Measurements from ENCODE around the gene PRKCH.

PRKCH gene

DNA sequence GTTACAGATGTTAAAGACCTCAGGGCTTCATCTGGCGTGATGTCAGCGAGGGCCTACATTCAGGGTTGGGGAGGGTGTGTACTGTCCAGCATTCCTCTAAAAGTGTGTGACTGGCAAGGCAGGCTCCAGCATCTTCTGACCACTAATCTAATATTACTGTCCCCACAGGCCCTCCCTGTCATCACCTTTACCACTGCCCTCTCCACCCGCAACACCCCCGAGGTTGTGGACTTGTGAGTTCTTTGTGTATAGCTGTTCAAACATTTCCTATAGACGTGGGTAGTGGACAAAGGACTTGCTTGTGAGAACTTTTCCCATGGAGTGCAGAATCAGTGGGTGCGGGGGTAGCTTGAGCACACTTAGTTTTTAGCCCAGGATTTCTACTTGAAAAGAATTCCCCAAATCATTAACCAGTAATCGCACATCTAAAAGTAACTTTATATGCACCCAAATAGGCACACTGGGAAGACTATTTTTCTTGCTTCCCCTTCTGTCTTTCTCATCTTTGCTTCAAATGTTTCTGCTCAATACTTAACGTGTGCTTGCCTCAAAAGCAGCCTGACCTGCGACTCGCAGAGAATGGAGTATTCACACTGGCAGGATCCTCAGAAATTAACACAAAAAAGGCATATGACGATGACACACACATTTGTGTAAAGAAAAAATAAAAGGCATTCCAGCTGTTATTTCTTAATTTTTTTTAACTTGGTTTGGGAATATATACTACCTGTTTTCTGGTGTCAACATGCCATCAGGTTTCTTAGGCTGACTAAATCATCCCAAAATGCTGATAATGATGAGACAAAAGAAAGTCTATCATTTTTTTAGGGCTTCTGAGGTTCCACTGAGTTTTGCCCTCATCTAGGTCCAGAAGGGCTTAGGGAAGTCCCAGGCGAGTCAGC is 215.5 kb downstream of the PRKCH start:
- no peak for DNase-seq (ENCODE audit: low read depth)
- H3K4me3 ChIP-seq (ENCODE audit: low read depth, low read length): no peak overlapping the region
- TF ChIP-seq POLR2A (IDR thresholded peaks at IDR 0.05; ENCODE audit: extremely low read depth, insufficient read length) (no peak), MYC (IDR thresholded peaks at IDR 0.05; ENCODE audit: low read depth, low read length) (no peak)
- TF ChIP-seq, protein P1, sequence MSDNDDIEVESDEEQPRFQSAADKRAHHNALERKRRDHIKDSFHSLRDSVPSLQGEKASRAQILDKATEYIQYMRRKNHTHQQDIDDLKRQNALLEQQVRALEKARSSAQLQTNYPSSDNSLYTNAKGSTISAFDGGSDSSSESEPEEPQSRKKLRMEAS (IDR thresholded peaks at IDR 0.05; ENCODE audit: low read depth, low read length): no peak
- TF ChIP-seq, protein P2, sequence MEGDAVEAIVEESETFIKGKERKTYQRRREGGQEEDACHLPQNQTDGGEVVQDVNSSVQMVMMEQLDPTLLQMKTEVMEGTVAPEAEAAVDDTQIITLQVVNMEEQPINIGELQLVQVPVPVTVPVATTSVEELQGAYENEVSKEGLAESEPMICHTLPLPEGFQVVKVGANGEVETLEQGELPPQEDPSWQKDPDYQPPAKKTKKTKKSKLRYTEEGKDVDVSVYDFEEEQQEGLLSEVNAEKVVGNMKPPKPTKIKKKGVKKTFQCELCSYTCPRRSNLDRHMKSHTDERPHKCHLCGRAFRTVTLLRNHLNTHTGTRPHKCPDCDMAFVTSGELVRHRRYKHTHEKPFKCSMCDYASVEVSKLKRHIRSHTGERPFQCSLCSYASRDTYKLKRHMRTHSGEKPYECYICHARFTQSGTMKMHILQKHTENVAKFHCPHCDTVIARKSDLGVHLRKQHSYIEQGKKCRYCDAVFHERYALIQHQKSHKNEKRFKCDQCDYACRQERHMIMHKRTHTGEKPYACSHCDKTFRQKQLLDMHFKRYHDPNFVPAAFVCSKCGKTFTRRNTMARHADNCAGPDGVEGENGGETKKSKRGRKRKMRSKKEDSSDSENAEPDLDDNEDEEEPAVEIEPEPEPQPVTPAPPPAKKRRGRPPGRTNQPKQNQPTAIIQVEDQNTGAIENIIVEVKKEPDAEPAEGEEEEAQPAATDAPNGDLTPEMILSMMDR (IDR thresholded peaks at IDR 0.05; ENCODE audit: low read depth, low read length): no peak

GRCh38 chr14:61537563-61538463 is 216.4 kb downstream of the PRKCH start:
- no peak overlapping the region for H3K4me3 ChIP-seq (ENCODE audit: low read depth, low read length)
- TF ChIP-seq MYC (IDR thresholded peaks at IDR 0.05; ENCODE audit: low read depth, low read length) (no peak), POLR2A (IDR thresholded peaks at IDR 0.05; ENCODE audit: extremely low read depth, insufficient read length) (no peak)
- TF ChIP-seq, protein P2 (IDR thresholded peaks at IDR 0.05; ENCODE audit: low read depth, low read length): no peak
- TF ChIP-seq, protein P1 (IDR thresholded peaks at IDR 0.05; ENCODE audit: low read depth, low read length): no peak
- DNase-seq (ENCODE audit: low read depth): peak; percentile 30

GRCh38 chr14:61538464-61539022 is 217.2 kb downstream of the PRKCH start:
- no peak for DNase-seq (ENCODE audit: low read depth)
- no peak overlapping the region for H3K4me3 ChIP-seq (ENCODE audit: low read depth, low read length)
- TF ChIP-seq MYC (IDR thresholded peaks at IDR 0.05; ENCODE audit: low read depth, low read length): no peak
- no peak for TF ChIP-seq POLR2A (IDR thresholded peaks at IDR 0.05; ENCODE audit: extremely low read depth, insufficient read length)
- TF ChIP-seq, protein P1 (IDR thresholded peaks at IDR 0.05; ENCODE audit: low read depth, low read length): no peak
- TF ChIP-seq, protein P2 (IDR thresholded peaks at IDR 0.05; ENCODE audit: low read depth, low read length): no peak

- TF ChIP-seq, protein P2 (IDR thresholded peaks at IDR 0.05; ENCODE audit: low read depth, low read length): no peak
- TF ChIP-seq POLR2A (IDR thresholded peaks at IDR 0.05; ENCODE audit: extremely low read depth, insufficient read length): no peak
- TF ChIP-seq, protein P1 (IDR thresholded peaks at IDR 0.05; ENCODE audit: low read depth, low read length): no peak
- TF ChIP-seq MYC (IDR thresholded peaks at IDR 0.05; ENCODE audit: low read depth, low read length): no peak
- DNase-seq (ENCODE audit: low read depth): no peak
- H3K4me3 ChIP-seq (ENCODE audit: low read depth, low read length): no peak overlapping the region
These were observed 218.3 kb downstream of the PRKCH start for GRCh38 chr14:61539631-61540030.

DNA sequence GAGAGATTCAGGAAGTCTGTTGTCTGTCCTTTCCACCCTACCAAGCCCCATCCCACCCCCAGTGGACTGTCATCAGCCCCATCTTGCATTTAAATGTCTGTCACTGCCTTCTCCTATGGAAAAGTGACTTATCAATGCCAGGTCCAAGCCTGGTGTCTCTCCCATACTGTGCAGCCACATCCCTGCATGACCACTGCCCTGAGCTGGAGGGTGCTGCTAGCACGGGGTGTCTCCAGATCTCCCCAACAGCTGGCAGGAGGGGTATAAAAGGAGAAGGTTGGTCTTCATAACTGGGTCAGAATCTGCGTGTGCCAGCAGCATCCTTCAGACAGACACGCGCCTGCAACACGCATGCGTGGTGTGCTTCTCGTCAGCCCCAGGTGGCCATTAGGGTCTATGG is 219.6 kb downstream of the PRKCH start:
- TF ChIP-seq, protein P2 (IDR thresholded peaks at IDR 0.05; ENCODE audit: low read depth, low read length): no peak
- TF ChIP-seq, protein P1 (IDR thresholded peaks at IDR 0.05; ENCODE audit: low read depth, low read length): no peak
- no peak for TF ChIP-seq MYC (IDR thresholded peaks at IDR 0.05; ENCODE audit: low read depth, low read length)
- TF ChIP-seq POLR2A (IDR thresholded peaks at IDR 0.05; ENCODE audit: extremely low read depth, insufficient read length): no peak
- H3K4me3 ChIP-seq (ENCODE audit: low read depth, low read length): no peak overlapping the region
- DNase-seq (ENCODE audit: low read depth): no peak

Data from NB4 (cell line).